Measurements from ENCODE around the gene TRAPPC10.
"Not testable (repeated sequence)": the region's sequence is repeated elsewhere in the genome, so short reads cannot be mapped to it uniquely, and the experiment has no call there.

The TRAPPC10 gene

DNA sequence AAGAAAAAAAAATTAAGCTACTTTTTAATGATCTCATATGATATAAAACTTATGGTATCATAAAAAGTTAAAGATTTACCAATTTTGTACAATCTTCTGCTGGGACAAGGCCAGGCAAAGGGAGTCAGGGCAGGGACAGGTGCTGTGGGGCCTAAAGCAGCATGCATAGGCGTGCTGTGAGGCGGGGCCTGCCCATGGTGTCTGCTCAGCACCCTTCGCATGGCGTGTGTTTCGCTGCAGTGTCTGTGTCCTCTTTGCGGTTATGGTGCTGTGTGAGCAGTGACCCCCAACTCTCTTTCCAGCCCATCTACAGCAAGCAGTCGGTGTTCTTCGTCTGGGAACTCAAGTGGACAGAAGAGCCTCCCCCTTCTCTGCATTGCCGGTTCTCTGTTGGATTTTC is 81.7 kb downstream of the TRAPPC10 start:
- intact Hi-C loops (cut with DNase I) = no loop called here
- DNase-seq = peak in 18 of 42 donors; percentile 1 to 44 (median 8)

DNA sequence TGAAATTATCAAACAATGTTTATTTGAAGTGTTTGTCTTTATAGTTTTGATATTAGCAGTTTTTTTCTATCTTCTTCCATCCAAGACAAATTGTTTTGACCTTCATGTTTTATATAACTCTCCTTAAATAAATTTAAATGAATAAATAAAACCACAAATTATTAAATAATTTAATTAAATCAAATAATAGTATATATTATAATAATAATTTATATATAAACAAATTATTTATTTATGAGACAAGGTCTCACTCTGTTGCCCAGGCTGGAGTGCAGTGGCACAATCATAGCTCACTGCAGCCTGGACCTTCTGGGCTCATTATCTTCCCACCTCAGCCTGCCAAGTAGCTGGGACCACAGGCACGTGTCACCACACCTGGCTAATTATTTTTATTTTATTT is 82.7 kb downstream of the TRAPPC10 start:
- intact Hi-C loops (cut with DNase I) = no loop called here
- DNase-seq = peak in 14 of 42 donors; percentile 0 to 33 (median 4)

DNA sequence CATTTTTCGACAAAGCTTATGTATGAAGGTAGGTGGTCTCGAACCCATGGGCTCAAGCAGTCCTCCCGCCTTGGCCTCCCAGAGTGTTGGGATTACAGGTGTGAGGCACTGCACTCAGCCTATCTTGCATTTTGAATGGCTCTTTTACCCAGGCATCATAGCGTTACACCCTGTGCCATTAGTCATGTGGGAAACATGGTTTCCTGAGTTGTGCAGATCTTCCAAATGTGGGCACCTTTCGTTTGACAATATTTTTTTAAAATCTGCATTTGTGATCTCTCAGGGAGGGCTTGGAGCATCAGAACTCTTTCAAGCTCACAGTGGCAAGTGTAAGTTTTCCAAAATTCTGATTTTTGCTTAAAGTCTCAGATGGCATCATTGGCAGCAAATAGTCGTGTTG is 86.4 kb downstream of the TRAPPC10 start:
- DNase-seq; intact Hi-C loops (cut with DNase I): not testable (repeated sequence)

DNA sequence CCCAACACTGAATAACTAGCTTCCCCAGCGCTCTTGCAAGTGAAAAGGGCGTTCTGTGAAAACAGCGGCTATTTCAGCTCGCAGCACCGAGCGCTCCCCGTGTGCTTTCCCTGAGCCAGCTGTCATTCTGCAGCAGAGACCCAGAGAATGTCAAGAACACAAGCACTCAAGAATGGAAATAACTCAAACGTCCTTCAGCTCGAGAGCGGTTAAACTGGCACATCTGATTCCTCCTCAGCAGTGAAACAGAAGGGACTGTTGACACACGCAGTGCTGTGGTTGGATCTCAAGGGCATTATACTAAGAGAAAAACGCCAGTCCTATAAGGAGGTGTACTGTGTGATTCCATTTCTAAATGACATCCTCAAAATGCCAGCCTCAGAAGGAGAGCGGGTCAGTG is 86.9 kb downstream of the TRAPPC10 start:
- intact Hi-C loops (cut with DNase I) = not testable (repeated sequence)

DNA sequence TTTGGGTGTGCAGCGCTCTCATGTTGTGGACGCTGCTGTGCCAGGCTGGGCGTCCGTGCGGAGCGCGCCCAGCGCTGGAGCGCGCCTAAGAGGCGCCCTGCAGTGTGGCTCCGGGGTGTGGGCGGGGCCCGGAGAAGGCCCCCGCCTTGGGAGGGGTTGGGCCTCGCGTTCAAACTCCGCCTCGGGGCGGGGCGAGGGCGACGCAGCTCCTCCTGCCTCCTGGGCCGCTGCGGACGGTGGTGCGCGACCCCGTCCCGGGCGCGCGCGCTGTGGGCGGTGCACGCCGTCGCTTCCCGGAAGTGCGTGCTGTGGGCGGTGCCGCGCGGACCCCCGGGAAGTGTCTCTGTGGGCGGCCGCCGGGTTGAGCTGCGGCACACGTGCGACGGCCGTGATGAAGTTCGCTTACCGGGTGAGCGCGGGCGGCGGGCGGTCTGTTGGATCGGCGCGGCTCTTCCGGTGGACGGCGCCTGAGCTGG is 95.0 kb downstream of the TRAPPC10 start, which contains the start of gene PWP2:
Gene PWP2 (plus strand): TSS at position 374 of the 476 bp plus-strand sequence. CDS start 18 bp downstream, at position 392.
- peak in 26 of 42 donors; percentile 0 to 86 (median 24) for DNase-seq
- intact Hi-C loops (cut with DNase I) = not testable (repeated sequence)

More for the DNA sequence above, 86.9 kb downstream of the TRAPPC10 start:
- not testable (repeated sequence) for DNase-seq

DNA sequence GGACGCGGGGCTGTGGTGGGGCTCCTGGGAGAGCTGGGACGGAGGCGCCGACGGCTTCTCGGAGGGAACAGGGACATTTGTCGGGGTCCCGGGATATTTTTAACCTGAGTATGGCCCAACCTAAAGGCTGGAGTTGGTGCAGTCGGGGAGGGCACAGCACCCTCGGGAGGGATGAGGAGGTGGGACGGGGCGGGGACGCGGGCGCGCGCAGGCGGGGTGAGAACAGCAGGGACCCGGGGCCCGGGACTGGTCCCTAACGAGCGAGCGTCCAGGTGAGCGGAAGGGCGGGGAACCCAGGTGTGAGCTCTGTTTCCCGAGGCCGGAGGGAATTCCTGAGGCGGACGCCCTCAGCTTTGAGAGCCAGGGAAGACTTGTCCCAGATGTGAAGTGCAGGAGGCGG is 95.5 kb downstream of the TRAPPC10 start:
- intact Hi-C loops (cut with DNase I); DNase-seq: not testable (repeated sequence)

DNA sequence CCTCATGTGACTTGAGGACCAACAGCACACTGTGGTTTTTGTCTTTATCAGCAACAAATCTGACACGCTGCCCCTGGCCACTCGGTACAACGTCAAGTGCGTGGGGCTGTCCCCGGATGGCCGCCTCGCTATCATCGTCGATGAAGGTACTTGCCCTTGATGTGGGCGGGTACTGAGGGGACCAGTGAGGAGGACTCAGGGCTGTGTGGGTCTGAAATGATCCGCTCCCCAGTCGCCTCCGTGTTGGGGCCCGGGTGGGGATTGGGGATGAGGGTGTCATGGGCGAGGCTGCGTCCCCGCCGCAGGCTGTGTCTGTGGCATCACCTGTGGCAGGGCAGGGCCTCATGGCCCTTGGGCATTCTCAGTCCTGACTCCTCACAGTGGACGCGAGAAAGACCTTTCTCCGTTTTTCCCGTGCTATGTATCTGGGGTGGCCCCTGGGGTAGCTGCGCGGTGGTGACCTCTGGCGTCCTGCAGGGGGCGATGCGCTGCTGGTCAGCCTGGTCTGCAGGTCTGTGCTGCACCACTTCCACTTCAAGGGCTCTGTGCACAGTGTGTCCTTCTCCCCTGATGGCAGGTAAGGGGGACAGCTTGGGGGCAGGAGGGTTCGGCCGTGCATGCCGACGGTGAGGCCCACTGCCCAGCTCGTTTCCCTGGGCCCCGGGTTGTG is 101.7 kb downstream of the TRAPPC10 start:
- DNase-seq; intact Hi-C loops (cut with DNase I): not testable (repeated sequence)

DNA sequence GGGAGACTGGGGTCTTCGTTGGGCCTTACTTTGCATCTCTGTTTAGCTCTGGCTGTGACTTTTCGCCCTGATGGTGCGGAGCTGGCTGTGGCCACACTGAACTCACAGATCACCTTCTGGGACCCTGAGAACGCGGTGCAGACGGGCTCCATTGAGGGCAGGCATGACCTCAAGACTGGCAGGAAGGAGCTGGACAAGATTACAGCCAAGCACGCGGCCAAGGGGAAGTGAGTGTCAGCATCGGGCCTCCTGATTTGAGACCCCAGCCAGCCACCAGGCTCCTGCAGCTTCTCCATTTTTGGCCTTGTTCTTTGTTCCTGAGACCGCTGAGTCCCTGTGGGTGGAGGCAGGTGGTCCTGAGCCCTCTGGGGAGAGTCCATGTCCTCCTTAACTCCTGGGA is 110.0 kb downstream of the TRAPPC10 start:
- DNase-seq; intact Hi-C loops (cut with DNase I): not testable (repeated sequence)

DNA sequence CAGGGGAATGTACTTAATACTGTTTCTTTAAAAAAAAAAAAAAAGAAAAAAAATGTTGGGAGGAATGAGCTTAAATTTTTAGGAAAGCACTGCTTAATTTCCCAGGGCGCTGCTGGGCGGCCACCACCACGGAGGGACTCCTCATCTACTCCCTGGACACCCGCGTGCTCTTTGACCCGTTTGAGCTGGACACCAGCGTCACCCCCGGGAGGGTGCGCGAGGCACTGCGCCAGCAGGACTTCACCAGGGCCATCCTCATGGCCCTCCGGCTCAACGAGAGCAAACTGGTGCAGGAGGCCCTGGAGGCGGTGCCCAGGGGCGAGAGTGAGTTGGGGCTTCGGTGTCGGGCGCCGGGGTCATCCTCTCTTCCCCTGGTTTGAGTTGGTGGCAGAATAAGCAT is 115.7 kb downstream of the TRAPPC10 start:
- intact Hi-C loops (cut with DNase I); DNase-seq: not testable (repeated sequence)

DNA sequence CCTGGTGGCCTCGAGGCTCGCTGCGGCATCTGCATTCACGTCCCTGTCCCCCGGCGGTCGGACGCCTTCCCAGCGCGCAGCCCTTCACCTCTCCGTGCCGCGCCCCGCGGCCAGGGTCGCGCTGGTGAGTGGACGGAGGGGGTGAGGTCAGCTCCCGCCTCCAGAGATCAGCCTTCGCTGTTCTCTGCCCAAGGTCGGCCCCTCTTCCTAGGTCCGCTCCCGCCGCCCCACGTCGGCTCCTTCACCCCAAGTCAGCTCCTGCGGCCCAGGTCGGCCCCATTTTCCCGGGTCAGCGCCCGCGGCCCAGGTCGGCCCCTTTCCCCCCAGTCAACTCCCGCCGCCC is 121.6 kb downstream of the TRAPPC10 start:
- intact Hi-C loops (cut with DNase I); DNase-seq: not testable (repeated sequence)

DNA sequence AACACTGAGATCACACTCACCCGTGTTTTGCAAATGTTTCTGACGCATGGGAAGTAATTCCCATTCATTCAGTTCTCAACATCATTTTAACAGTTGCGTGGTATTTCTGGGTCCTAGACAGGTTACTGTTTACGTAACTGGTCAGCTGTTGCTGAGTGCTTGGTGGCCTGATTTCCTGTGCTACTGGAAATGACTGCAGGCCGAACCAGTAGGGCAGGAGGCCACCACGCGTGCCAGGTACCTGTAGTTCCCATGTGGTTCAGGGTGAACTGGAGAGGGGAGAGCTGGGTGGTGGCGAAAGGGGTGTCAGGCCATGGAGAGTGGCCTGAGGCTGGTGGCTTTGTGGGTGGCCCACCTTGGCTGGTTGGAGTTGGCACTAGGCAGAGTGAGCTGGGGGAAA is 122.6 kb downstream of the TRAPPC10 start:
- DNase-seq = not testable (repeated sequence)

DNA sequence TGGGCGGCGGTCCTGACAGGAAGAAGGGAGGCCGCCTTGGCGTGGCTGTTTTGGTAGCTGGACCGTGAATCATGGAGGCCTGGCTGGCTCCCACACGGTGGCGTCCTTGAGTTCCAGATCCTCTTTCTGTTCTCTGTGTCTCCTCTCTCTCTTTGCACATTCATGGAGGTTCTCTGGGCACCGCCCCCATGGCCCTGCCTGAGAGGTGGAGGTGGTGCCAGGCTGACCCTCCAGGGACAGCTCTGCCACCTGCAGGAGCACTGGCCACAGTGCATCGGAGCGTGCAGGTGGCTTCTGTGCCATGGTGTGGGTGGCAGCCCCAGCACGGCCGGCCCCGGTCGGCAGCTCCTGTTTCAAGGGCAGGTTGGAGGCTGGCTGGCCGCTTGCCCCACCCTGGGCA is 125.9 kb downstream of the TRAPPC10 start:
- intact Hi-C loops (cut with DNase I); DNase-seq: not testable (repeated sequence)

More for the DNA sequence above, 122.6 kb downstream of the TRAPPC10 start:
- intact Hi-C loops (cut with DNase I) = not testable (repeated sequence)

DNA sequence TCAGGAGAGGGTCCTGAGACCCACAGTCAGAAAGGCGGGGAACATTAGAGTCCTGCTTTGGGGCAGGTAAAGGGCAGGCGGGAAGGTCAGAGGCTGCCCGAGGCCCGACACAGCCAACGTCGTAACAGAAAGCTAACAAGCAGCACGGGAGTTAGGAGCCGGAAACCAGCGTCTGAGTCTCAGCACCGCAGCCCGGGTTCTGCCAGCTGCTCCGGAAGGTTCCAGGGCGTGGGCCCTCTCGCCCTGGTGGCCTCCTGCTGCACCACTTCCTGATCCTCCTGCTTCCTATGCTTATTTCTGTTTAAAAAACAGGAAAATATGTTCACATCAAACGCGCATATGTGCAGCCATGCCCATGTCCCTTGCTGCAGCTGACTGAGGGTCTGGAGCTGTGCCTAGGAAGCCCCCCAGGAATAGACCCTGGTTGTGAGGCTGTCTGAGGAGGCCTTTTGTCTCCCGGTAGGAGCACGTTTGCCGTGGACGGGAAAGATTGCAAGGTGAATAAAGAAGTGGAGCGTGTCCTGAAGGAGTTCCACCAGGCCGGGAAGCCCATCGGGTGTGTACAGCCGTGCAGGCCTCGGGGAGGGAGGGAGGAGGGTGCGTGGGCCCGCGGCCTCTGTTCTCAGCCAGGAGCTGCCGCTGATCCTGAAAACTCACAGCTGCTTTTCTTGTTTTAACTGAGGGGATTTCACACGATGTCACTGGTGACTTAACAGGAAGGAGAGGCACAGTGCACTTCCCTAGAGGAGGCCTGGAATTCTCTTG is 127.9 kb downstream of the TRAPPC10 start:
- intact Hi-C loops (cut with DNase I) = not testable (repeated sequence)

DNA sequence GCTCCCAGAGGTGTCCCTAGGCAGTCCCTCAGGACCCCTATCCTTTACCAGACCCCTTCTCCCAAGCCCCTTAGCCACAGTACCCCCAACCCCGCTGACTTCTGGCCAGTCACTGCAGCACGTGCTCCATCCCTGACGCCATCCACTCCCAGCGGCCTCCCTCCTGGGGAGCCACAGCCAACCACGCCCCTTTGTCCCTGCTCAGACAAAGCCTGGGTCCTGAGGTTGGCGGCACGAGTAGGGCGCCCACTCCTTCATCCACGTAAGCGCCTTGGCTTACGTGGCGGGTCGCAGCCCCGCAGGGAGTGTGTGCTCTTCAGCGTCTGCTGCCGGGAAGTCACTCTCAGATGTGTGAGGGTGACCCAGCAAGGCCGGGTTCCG is 128.4 kb downstream of the TRAPPC10 start:
- DNase-seq; intact Hi-C loops (cut with DNase I): not testable (repeated sequence)

More for the DNA sequence above, 127.9 kb downstream of the TRAPPC10 start:
- DNase-seq = peak in 1 of 42 donors; percentile 3

DNA sequence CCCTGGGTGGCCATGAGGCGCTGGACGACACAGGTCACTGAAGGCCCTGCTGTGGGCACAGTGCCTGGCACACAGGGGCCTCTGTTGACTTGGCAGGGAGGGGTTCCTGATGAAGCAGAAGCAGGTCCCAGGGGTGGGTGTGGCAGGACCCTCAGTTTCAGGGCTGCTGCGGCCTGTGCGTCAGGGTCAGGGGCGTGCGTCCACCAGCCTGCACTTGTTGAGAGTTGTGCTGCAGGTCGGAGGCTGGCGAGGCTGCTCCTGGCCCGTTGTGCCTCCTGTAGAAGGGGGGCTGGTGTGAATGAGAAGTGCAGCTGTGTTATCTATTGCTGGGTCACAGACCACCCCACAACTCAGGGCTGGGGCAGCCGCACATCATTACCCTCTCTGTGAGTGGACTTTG is 130.4 kb downstream of the TRAPPC10 start:
- intact Hi-C loops (cut with DNase I); DNase-seq: not testable (repeated sequence)

DNA sequence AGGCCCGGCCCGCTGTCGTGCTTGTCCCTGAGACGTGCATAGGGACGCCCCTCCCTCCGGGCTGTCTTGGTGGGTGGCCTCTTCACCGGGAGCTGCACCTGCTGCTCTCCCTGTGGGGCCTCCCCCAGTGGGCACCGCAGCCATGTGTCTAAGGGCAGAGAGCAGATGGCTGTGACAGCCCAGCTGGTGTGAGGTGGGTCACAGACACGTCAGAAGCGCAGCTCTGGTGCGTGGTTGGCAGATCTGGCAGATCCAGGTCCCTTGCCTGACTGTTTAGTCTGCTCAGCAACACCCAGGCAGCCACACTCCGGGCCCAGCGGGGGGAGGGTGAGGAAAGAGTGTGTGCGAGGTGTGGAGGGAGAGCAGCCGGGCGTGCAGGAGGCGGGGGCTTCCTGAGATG is 131.3 kb downstream of the TRAPPC10 start:
- intact Hi-C loops (cut with DNase I) = not testable (repeated sequence)

DNA sequence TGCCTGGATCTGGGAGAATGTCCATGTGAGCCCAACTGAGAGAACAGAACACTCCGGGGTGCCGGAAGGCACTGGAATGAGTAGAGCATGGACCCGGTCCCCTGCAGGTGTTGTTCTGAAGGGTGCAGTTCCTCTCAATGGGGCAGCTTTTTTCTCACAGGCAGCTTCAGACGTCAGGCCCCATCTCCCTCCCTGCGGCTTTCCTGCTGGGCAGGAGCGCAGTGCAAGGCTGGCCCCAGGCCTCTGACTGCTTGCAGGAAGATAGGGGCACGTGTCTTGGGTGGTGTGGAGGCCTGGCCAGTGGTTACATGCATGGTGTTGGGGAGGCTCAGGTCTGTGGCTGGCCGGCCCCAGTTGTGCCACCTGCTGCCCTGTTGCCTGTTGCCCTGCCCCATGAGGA is 131.9 kb downstream of the TRAPPC10 start:
- DNase-seq; intact Hi-C loops (cut with DNase I): not testable (repeated sequence)

More for the DNA sequence above, 131.3 kb downstream of the TRAPPC10 start:
- DNase-seq = not testable (repeated sequence)

DNA sequence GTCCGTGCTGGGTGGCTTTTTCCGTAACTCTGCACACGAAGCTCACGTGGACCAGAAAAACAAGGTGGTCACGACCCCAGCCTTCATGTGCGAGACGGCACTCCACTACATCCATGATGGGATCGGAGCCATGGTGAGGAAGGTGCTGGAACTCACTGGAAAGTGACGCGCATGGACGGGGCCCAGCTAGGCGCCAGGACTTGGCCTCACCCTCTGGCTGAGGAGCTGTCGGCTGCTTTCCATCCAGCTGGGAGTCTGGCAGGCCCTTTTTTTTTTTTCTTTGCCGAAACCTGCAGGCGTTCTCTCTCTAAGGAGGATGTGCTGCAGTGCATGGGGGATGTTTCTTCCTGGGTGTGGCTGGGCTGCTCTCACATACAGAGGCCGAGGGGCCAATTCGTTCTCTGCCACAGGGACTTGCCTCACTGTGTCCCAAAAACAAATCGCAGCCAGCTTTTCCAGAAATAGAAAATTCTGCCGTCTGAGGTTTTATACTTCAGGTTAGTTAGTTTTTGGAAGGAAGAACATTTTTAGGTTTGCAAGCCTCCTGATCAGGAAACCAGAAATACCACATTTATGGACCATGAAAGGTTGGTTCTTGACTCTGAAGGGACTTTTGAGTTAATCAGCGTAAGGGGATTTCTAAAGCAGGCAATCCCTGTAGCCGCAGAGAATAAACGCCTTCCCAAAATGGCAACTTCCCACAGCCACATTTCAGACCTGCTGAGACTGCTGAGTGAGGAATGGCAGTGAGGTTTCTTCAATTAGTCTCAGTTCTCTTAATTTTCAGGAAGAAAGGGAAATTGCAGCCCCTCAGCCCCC is 132.9 kb downstream of the TRAPPC10 start:
- intact Hi-C loops (cut with DNase I); DNase-seq: not testable (repeated sequence)

DNA sequence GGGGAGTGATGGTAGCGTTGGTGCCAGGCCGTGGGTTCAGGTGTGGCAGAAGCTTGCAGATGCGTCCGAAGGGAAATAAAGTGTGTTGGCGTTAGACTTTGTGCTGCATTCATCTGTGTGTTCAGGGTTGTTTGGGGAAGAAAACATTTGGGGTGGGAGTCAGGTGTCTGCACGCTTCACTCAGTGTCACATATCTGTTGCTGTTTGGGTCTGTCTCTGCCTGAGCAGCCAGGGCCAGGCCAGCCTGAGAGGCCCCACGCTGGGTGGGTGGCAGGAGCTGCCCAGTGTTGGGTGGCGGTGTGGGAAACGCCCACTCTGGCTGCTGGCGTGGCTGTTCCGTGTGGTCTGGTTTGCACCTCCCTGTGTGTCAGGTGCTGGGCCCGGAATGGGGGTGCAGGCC is 133.5 kb downstream of the TRAPPC10 start:
- DNase-seq; intact Hi-C loops (cut with DNase I): not testable (repeated sequence)
